B cell (primary cell): ENCODE data around the gene RNF26. TPM values are rescaled to one million over a fixed set of nuclear protein-coding genes. Genes with fewer than 3 reads are reported as not detected.

ENCODE experiments used
- ATAC-seq: fragments of 200-7000 bp; cut with Tn5 transposase; one replicate; pipeline ENCODE4 v1.10.0; 2021; ENCODE audit warnings: low read depth, mild to moderate bottlenecking, moderate number of reproducible peaks, moderate library complexity
- CTCF ChIA-PET: fragments of 350-600 bp; sonication (Branson Sonifier 250); formaldehyde crosslinking; loops from one replicate; lab custom pipeline; 2021; ENCODE audit warnings: antibody characterized with exemption, inconsistent platforms; lab: Charles Lee
- POLR2A ChIA-PET: fragments of 350-600 bp; sonication (Branson Sonifier 250); formaldehyde crosslinking; loops from one replicate; lab custom pipeline; 2021; ENCODE audit warnings: antibody characterized with exemption; lab: Charles Lee
- DNase-seq: peaks from one replicate; pipeline ENCODE4 v3.0.0; 2013
- H2AFZ ChIP-seq: 2 replicates; pipeline ENCODE4 v1.6.1; 2012; ENCODE audit warnings: mild to moderate bottlenecking, low read depth, low read length; ENCODE audit not compliant: insufficient read depth, poor library complexity, severe bottlenecking
- H3K27ac ChIP-seq, 2 donors: 1 replicate in 1 of 2; 2 replicates in 1 of 2; pipeline ENCODE4 v1.5.1; 2012 to 2013; ENCODE audit warnings: low read length in 2 of 2, mild to moderate bottlenecking in 2 of 2, moderate library complexity in 1 of 2
- H3K27me3 ChIP-seq, 4 experiments: fragments of 200-600 bp in 1 of 4; sonication (generic) in 1 of 4; replicated peaks in 1 of 4; 1 replicate in 2 of 4; 2 replicates in 2 of 4; pipeline versions ENCODE4 v1.6.1 to v1.7.0; 2013 to 2016; ENCODE audit warnings: low read length in 3 of 4, mild to moderate bottlenecking in 2 of 4, mixed read lengths in 1 of 4, moderate library complexity in 1 of 4; ENCODE audit not compliant: insufficient read depth in 4 of 4, control insufficient read depth in 3 of 4; ENCODE audit errors: control extremely low read depth in 1 of 4
- H3K36me3 ChIP-seq, 2 experiments: replicated peaks in 1 of 2; 1 replicate in 1 of 2; 2 replicates in 1 of 2; pipeline versions ENCODE4 v1.6.1 to v1.7.1; 2013; ENCODE audit warnings: low read length in 1 of 2; ENCODE audit not compliant: insufficient read depth in 2 of 2, control insufficient read depth in 1 of 2; ENCODE audit errors: control extremely low read depth in 1 of 2, extremely low read depth in 1 of 2
- H3K4me1 ChIP-seq, 2 donors: fragments of 200-600 bp in 1 of 2; sonication (generic) in 1 of 2; 1 replicate in 1 of 2; 2 replicates in 1 of 2; pipeline versions ENCODE4 v1.5.1 to v1.6.1; 2013 to 2017; ENCODE audit warnings: low read length in 2 of 2; ENCODE audit not compliant: control insufficient read depth in 2 of 2, insufficient read depth in 2 of 2
- H3K4me2 ChIP-seq: replicated peaks from 2 replicates; pipeline ENCODE3; 2012; ENCODE audit warnings: mild to moderate bottlenecking, low read depth, low read length; ENCODE audit not compliant: poor library complexity, severe bottlenecking
- H3K4me3 ChIP-seq, 5 experiments: fragments of 200-600 bp in 1 of 5; sonication (generic) in 1 of 5; 1 replicate in 3 of 5; 2 replicates in 2 of 5; pipeline versions ENCODE4 v1.5.1 to v1.7.0; 2011 to 2016; ENCODE audit warnings: low read length in 4 of 5, mild to moderate bottlenecking in 4 of 5, low read depth in 2 of 5, control low read depth in 1 of 5, moderate library complexity in 1 of 5; ENCODE audit not compliant: insufficient read depth in 1 of 5; ENCODE audit errors: control extremely low read depth in 1 of 5, extremely low read depth in 1 of 5
- H3K79me2 ChIP-seq: fragments of 200-600 bp; sonication (generic); one replicate; pipeline ENCODE4 v1.6.0; 2016; ENCODE audit warnings: low read length; ENCODE audit not compliant: control insufficient read depth, insufficient read depth
- H3K9ac ChIP-seq: fragments of 200-600 bp; sonication (generic); 2 replicates; pipeline ENCODE4 v1.6.1; 2017; ENCODE audit warnings: mild to moderate bottlenecking, low read length, moderate library complexity
- H3K9me3 ChIP-seq, 3 donors: one replicate each; pipeline versions ENCODE4 v1.6.1 to v1.7.1; 2013; ENCODE audit warnings: low read length in 2 of 3; ENCODE audit not compliant: control insufficient read depth in 2 of 3, insufficient read depth in 1 of 3; ENCODE audit errors: control extremely low read depth in 1 of 3
- H4K20me1 ChIP-seq: 2 replicates; pipeline ENCODE4 v1.6.0; 2012; ENCODE audit warnings: mild to moderate bottlenecking, low read length; ENCODE audit not compliant: insufficient read depth, control insufficient read depth, poor library complexity, severe bottlenecking
- H3K27ac Mint-ChIP-seq: one replicate; pipeline ENCODE4 v1.8.0; 2021; ENCODE audit warnings: mixed read lengths
- H3K27me3 Mint-ChIP-seq: one replicate; pipeline ENCODE4 v1.8.0; 2021; ENCODE audit warnings: mixed read lengths
- H3K4me1 Mint-ChIP-seq: one replicate; pipeline ENCODE4 v1.8.0; 2021; ENCODE audit warnings: mixed read lengths
- H3K4me3 Mint-ChIP-seq: one replicate; pipeline ENCODE4 v1.8.0; 2021; ENCODE audit warnings: mixed read lengths
- H3K9me3 Mint-ChIP-seq: one replicate; pipeline ENCODE4 v1.8.0; 2022; ENCODE audit warnings: mixed read lengths; ENCODE audit not compliant: insufficient read depth
- EZH2 ChIP-seq: IDR thresholded peaks from 2 replicates; pipeline ENCODE4 v1.6.1; 2012; ENCODE audit warnings: borderline replicate concordance, low read depth, mild to moderate bottlenecking, moderate library complexity, low read length; ENCODE audit not compliant: insufficient read depth, poor library complexity, severe bottlenecking
- WGBS: methylation state at CpG from one replicate; pipeline ENCODE4 v1.1.5; 2013; ENCODE audit warnings: missing lambda C conversion rate; ENCODE audit not compliant: insufficient coverage; 5-methylcytosine and 5-hydroxymethylcytosine counted together
- intact Hi-C: fragments of 100-400 bp; cut with micrococcal nuclease; formaldehyde crosslinking; loops from one replicate; pipeline ENCODE4 v1.10.0; 2022
- polyA plus RNA-seq: library from polyadenylated mRNA; depleted of rRNA; stranded (reverse); fragments of >200 nt; gene quantifications from 2 replicates; pipeline ENCODE4 v1.2.3, GENCODE V29; 2012
- total RNA-seq, 2 donors: library from RNA; stranded (reverse); fragments of 120-200 nt in 1 of 2; gene quantifications; 1 replicate in 1 of 2; 2 replicates in 1 of 2; pipeline versions ENCODE4 v1.2.3 to v1.2.4, GENCODE V29; 2013 to 2022
- TF ChIP-seq, protein P1 (sequence below): fragments of 200-600 bp; IDR thresholded peaks from one replicate; pipeline ENCODE4 v1.8.0; 2022; ENCODE audit warnings: antibody characterized with exemption, mild to moderate bottlenecking

RNF26 gene
- total and polyA plus RNA-seq, 2 donors (not counting 1 experiment from before 2014, with no cell fraction given) = 15.5 to 21.8 TPM

GRCh38 chr11:119338318-119338890 is 4.1 kb downstream of the RNF26 start:
- POLR2A ChIA-PET = interaction anchor here (0.6 to 1.5 kb wide), 3 partner anchors 16 to 236 kb away, joined by 3 to 11 read pairs (median 8); no protein-coding TSS in a partner anchor
- H3K27me3 ChIP-seq = peaks cover 0 to 49% (median 30%) of the 10 kb centered on the region in 4 experiments
- H3K9ac ChIP-seq = no peak overlapping the region
- H3K9me3 ChIP-seq = peaks cover 0 to 3% (median 0%) of the 10 kb centered on the region in 3 donors
- H3K4me3 ChIP-seq = no peak overlapping the region
- ATAC-seq (peak; percentile 13), DNase-seq (peak; percentile 78)
- H4K20me1 ChIP-seq = peaks cover 7% of the 10 kb centered on the region
- peaks cover 12% of the 10 kb centered on the region for H3K79me2 ChIP-seq
- H3K4me3 Mint-ChIP-seq = peak overlapping the region; percentile 64
- H3K36me3 ChIP-seq = peaks cover 0 to 2% of the 10 kb centered on the region in 2 experiments
- H3K4me1 Mint-ChIP-seq = peaks cover 40% of the 10 kb centered on the region
- no peak overlapping the region for H3K27ac Mint-ChIP-seq
- H3K4me1 ChIP-seq = peaks cover 37 to 43% of the 10 kb centered on the region in 2 donors
- WGBS = 14% methylated on average over 7 of the region's 17 CpGs
- no peak overlapping the region for H3K27ac ChIP-seq
- intact Hi-C loops = no loop called here
- CTCF ChIA-PET = interaction anchor here (0.7 to 4.0 kb wide), 11 partner anchors 11 to 236 kb away, joined by 3 to 45 read pairs (median 5); partner anchors contain the start of genes CBL and NLRX1
- TF ChIP-seq, protein P1, sequence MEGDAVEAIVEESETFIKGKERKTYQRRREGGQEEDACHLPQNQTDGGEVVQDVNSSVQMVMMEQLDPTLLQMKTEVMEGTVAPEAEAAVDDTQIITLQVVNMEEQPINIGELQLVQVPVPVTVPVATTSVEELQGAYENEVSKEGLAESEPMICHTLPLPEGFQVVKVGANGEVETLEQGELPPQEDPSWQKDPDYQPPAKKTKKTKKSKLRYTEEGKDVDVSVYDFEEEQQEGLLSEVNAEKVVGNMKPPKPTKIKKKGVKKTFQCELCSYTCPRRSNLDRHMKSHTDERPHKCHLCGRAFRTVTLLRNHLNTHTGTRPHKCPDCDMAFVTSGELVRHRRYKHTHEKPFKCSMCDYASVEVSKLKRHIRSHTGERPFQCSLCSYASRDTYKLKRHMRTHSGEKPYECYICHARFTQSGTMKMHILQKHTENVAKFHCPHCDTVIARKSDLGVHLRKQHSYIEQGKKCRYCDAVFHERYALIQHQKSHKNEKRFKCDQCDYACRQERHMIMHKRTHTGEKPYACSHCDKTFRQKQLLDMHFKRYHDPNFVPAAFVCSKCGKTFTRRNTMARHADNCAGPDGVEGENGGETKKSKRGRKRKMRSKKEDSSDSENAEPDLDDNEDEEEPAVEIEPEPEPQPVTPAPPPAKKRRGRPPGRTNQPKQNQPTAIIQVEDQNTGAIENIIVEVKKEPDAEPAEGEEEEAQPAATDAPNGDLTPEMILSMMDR = peak; percentile 76
- no peak for TF ChIP-seq EZH2
- H3K9me3 Mint-ChIP-seq = no peaks in the 10 kb centered on the region
- H3K27me3 Mint-ChIP-seq = peaks cover 28% of the 10 kb centered on the region
- no peak overlapping the region for H2AFZ ChIP-seq
- no peak overlapping the region for H3K4me2 ChIP-seq
